HCT116 (cell line): ENCODE data around the gene TNFSF9. TPM values are rescaled to one million over a fixed set of nuclear protein-coding genes. Genes with fewer than 3 reads are reported as not detected.
"Not testable (repeated sequence)": the region's sequence is repeated elsewhere in the genome, so short reads cannot be mapped to it uniquely, and the experiment has no call there.

Source experiments
- ATAC-seq: fragments of 200-7000 bp; cut with Tn5 transposase; 2 replicates; pipeline ENCODE4 v1.9.1; 2020; ENCODE audit warnings: mild to moderate bottlenecking, moderate library complexity
- BruUV-seq: library from RNA; stranded (reverse); fragments of 400-500 nt; replicated peaks from 2 replicates; lab custom pipeline; 2021; lab: Mats Ljungman, UMichigan
- CTCF ChIA-PET: fragments of 300-600 bp; sonication (Branson Sonifier 250); formaldehyde crosslinking; loops from one replicate; lab custom pipeline; 2021; ENCODE audit warnings: antibody characterized with exemption; lab: Charles Lee
- POLR2A ChIA-PET: fragments of 300-600, 350-600 bp; sonication (Branson Sonifier 250); formaldehyde crosslinking; loops from one replicate; lab custom pipeline; 2021; ENCODE audit warnings: antibody characterized with exemption; lab: Charles Lee
- RAD21 ChIA-PET, 2 experiments: fragments of 300-600 bp; sonication (Branson Sonifier 250); formaldehyde crosslinking; loops; one replicate each; lab custom pipeline; 2023; ENCODE audit warnings: low total read pairs in 2 of 2; ENCODE audit not compliant: uncharacterized antibody in 2 of 2, unreplicated experiment in 2 of 2, low non-redundant PET in 1 of 2; lab: Charles Lee
- DNase-seq: peaks from one replicate; pipeline ENCODE4 v3.0.0-alpha.2; 2010; ENCODE audit warnings: low read depth, low spot score
- H2AFZ ChIP-seq: fragments of 200-600 bp; shearing (Covaris generic), sonication (generic); 2 replicates; pipeline ENCODE4 v1.6.1; 2017; ENCODE audit warnings: low read depth, mixed run types, mixed read lengths, antibody characterized with exemption, low read length; ENCODE audit not compliant: poor library complexity, severe bottlenecking
- H3K27ac ChIP-seq: 2 replicates; pipeline ENCODE4 v1.5.1; 2012; ENCODE audit warnings: low read depth, low read length
- H3K27me3 ChIP-seq: fragments of 200-600 bp; sonication (generic); 2 replicates; pipeline ENCODE4 v1.6.1; 2016; ENCODE audit warnings: mixed run types, low read length, mixed read lengths; ENCODE audit not compliant: insufficient read depth
- H3K36me3 ChIP-seq, 2 experiments: fragments of 200-500 bp in 1 of 2; fragments of 200-600 bp in 1 of 2; sonication (Bioruptor generic) in 1 of 2; sonication (generic) in 1 of 2; 2 replicates each; pipeline versions ENCODE4 v1.5.1 to v1.6.1; 2014 to 2016; ENCODE audit warnings: low read length in 2 of 2, inconsistent platforms in 1 of 2, mixed read lengths in 1 of 2, mixed run types in 1 of 2; ENCODE audit not compliant: insufficient read depth in 2 of 2, control insufficient read depth in 1 of 2
- H3K4me1 ChIP-seq, 2 experiments: fragments of 200-600 bp in 1 of 2; sonication (generic) in 1 of 2; 2 replicates each; pipeline versions ENCODE4 v1.5.1 to v1.6.1; 2012 to 2017; ENCODE audit warnings: low read length in 2 of 2, inconsistent platforms in 1 of 2, mild to moderate bottlenecking in 1 of 2, mixed read lengths in 1 of 2, mixed run types in 1 of 2, moderate library complexity in 1 of 2; ENCODE audit not compliant: insufficient read depth in 2 of 2, control insufficient read depth in 1 of 2
- H3K4me2 ChIP-seq: fragments of 200-600 bp; sonication (generic); 2 replicates; pipeline ENCODE4 v1.6.1; 2017; ENCODE audit warnings: mixed run types, low read length, mixed read lengths
- H3K4me3 ChIP-seq, 2 experiments: fragments of 200-600 bp in 1 of 2; sonication (generic) in 1 of 2; replicated peaks in 1 of 2; 2 replicates each; pipeline ENCODE4 v1.5.1; 2011 to 2016; ENCODE audit warnings: low read length in 2 of 2, control low read depth in 1 of 2, low read depth in 1 of 2, mild to moderate bottlenecking in 1 of 2, mixed read lengths in 1 of 2, mixed run types in 1 of 2
- H3K79me2 ChIP-seq: fragments of 200-600 bp; sonication (generic); 2 replicates; pipeline ENCODE4 v1.6.1; 2017; ENCODE audit warnings: mild to moderate bottlenecking, mixed run types, low read length, moderate library complexity, mixed read lengths; ENCODE audit not compliant: insufficient read depth
- H3K9ac ChIP-seq: fragments of 200-600 bp; sonication (generic); 2 replicates; pipeline ENCODE4 v1.6.1; 2016; ENCODE audit warnings: low read length, mixed read lengths
- H3K9me2 ChIP-seq: fragments of 200-600 bp; sonication (generic), shearing (Covaris generic); 2 replicates; pipeline ENCODE4 v1.6.1; 2017; ENCODE audit warnings: mixed run types, mild to moderate bottlenecking, moderate library complexity; ENCODE audit not compliant: insufficient read depth
- H3K9me3 ChIP-seq, 2 experiments: fragments of 200-500 bp in 1 of 2; fragments of 200-600 bp in 1 of 2; sonication (Bioruptor generic) in 1 of 2; sonication (generic) in 1 of 2; 2 replicates each; pipeline ENCODE4 v1.6.1; 2014 to 2017; ENCODE audit warnings: low read length in 2 of 2, mixed read lengths in 2 of 2, inconsistent platforms in 1 of 2, low read depth in 1 of 2, mild to moderate bottlenecking in 1 of 2, mixed run types in 1 of 2, moderate library complexity in 1 of 2; ENCODE audit not compliant: control insufficient read depth in 1 of 2, insufficient read depth in 1 of 2
- H4K20me1 ChIP-seq: fragments of 200-600 bp; sonication (generic), shearing (Covaris generic); 2 replicates; pipeline ENCODE4 v1.6.1; 2017; ENCODE audit warnings: mixed run types, mild to moderate bottlenecking, moderate library complexity; ENCODE audit not compliant: insufficient read depth
- CEBPB ChIP-seq: IDR thresholded peaks from 2 replicates; pipeline ENCODE4 v1.6.1; 2012; ENCODE audit warnings: low read depth
- EGR1 ChIP-seq: IDR thresholded peaks from 2 replicates; pipeline ENCODE4 v1.6.1; 2012; ENCODE audit warnings: low read depth
- ELF1 ChIP-seq: IDR thresholded peaks from 2 replicates; pipeline ENCODE4 v1.6.1; 2012; ENCODE audit warnings: low read depth, borderline replicate concordance
- EZH2 ChIP-seq: fragments of 200-600 bp; sonication (generic); IDR thresholded peaks from 2 replicates; pipeline ENCODE4 v1.6.1; 2017; ENCODE audit warnings: antibody characterized with exemption, mixed run types
- EZH2phosphoT487 ChIP-seq: fragments of 200-600 bp; IDR thresholded peaks from 2 replicates; pipeline ENCODE4 v1.6.1; 2018; ENCODE audit warnings: antibody characterized with exemption, borderline replicate concordance
- JUND ChIP-seq: IDR thresholded peaks from 2 replicates; pipeline ENCODE4 v1.6.1; 2012
- RAD21 ChIP-seq: IDR thresholded peaks from 2 replicates; pipeline ENCODE4 v1.6.1; 2012; ENCODE audit warnings: low read depth, mild to moderate bottlenecking
- intact Hi-C: fragments of 100-400 bp; cut with micrococcal nuclease; formaldehyde crosslinking; loops from 2 replicates; pipeline ENCODE4 v1.10.0; 2022
- total RNA-seq: library from RNA; stranded (reverse); gene quantifications from one replicate; pipeline ENCODE4 v1.2.1, GENCODE V29; 2021; ENCODE audit not compliant: unreplicated experiment

Gene TNFSF9
- total RNA-seq, 1 experiment from 2014 or later = 25.1 TPM

GRCh38 chr19:6550679-6551078 is 19.9 kb downstream of the TNFSF9 start:
- H3K79me2 ChIP-seq, H3K27me3 ChIP-seq, H3K9ac ChIP-seq, H3K9me3 ChIP-seq, BruUV-seq, H2AFZ ChIP-seq, H3K36me3 ChIP-seq, ATAC-seq, H3K9me2 ChIP-seq, H3K4me2 ChIP-seq, H4K20me1 ChIP-seq, DNase-seq, intact Hi-C loops, H3K4me3 ChIP-seq, H3K27ac ChIP-seq: not testable (repeated sequence)
- POLR2A ChIA-PET = interaction anchor here (0.7 to 2.0 kb wide), 4 partner anchors 20 to 92 kb away, joined by 3 to 11 read pairs (median 4); partner anchors contain the start of gene TNFSF9
- H3K4me1 ChIP-seq = peaks cover 15 to 22% of the 10 kb centered on the region in 2 experiments
- CTCF ChIA-PET = interaction anchor here (1.1 to 2.8 kb wide), 2 partner anchors 34 to 55 kb away, joined by 4 to 8 read pairs; no protein-coding TSS in a partner anchor
- RAD21 ChIA-PET = interaction anchor here in 1 of 2 experiments (1.2 kb wide), 1 partner anchor 313 kb away, joined by 7 read pairs; no protein-coding TSS in a partner anchor

- Histone ChIP-seq H3K27me3 (no peaks in the 10 kb centered on the region), H3K4me1 (peaks cover 15 to 22% of the 10 kb centered on the region in 2 experiments), H3K36me3 (no peaks in the 10 kb centered on the region), H3K9me2 (no peaks in the 10 kb centered on the region), H2AFZ (no peak overlapping the region), H3K4me2 (no peak overlapping the region), H3K9me3 (no peaks in the 10 kb centered on the region; a peak in 1 of 4 replicates), H3K79me2 (no peaks in the 10 kb centered on the region), H3K9ac (no peak overlapping the region), H3K4me3 (no peak overlapping the region), H3K27ac (no peak overlapping the region; the same call in 1 of the 2 replicates), H4K20me1 (no peaks in the 10 kb centered on the region)
- no peak for ATAC-seq
- ChIA-PET RAD21 (interaction anchor here in 1 of 2 experiments (1.2 kb wide), 1 partner anchor 312 kb away, joined by 7 read pairs; no protein-coding TSS in a partner anchor), POLR2A (interaction anchor here (0.9 to 2.0 kb wide), 3 partner anchors 13 to 27 kb away, joined by 3 to 11 read pairs (median 4); partner anchors contain the start of gene TNFSF9), CTCF (interaction anchor here (1.1 to 2.8 kb wide), 2 partner anchors 34 to 54 kb away, joined by 4 to 8 read pairs; no protein-coding TSS in a partner anchor)
- BruUV-seq = no TSS peak
- intact Hi-C loops = no loop called here
- no peak for TF ChIP-seq ELF1
- TF ChIP-seq EGR1 = no peak
- TF ChIP-seq JUND = no peak
- TF ChIP-seq CEBPB = no peak
- no peak for TF ChIP-seq EZH2
- no peak for TF ChIP-seq EZH2phosphoT487
- TF ChIP-seq RAD21 = no peak
- DNase-seq = no peak
Observed at GRCh38 chr19:6551091-6551490, 20.3 kb downstream of the TNFSF9 start.
